ENCODE data around the gene AGR3.

GRCh38 chr7:16846601-16847165 is 35.1 kb downstream of the AGR3 start:
- no peak for TF ChIP-seq TAF1 (conservative IDR thresholded peaks at IDR 0.05)
- no peak for TF ChIP-seq REST (IDR thresholded peaks at IDR 0.05)
- TF ChIP-seq CTCF (IDR thresholded peaks at IDR 0.05; ENCODE audit: low read depth, low read length, missing input control), result no peak
- TF ChIP-seq GABPA (IDR thresholded peaks at IDR 0.05 in 1 of 2, conservative IDR thresholded peaks at IDR 0.05 in 1 of 2), result no peak
- no peak for TF ChIP-seq SP1 (IDR thresholded peaks at IDR 0.05)
- no peak for TF ChIP-seq EGR1 (IDR thresholded peaks at IDR 0.05; ENCODE audit: low read depth in 2 of 2)
- no peak for TF ChIP-seq YY1 (IDR thresholded peaks at IDR 0.05)
- TF ChIP-seq ATF3 (IDR thresholded peaks at IDR 0.05), result no peak
- TF ChIP-seq RAD21 (IDR thresholded peaks at IDR 0.05), result no peak
- TF ChIP-seq JUND (IDR thresholded peaks at IDR 0.05), result no peak
- no peak for TF ChIP-seq MAX (IDR thresholded peaks at IDR 0.05)
- TF ChIP-seq NR2F2 (IDR thresholded peaks at IDR 0.05), result no peak
- TF ChIP-seq RXRA (IDR thresholded peaks at IDR 0.05), result no peak
